Osteoblast (primary cell): ENCODE data around the gene SMIM33. TPM values are rescaled to one million over a fixed set of nuclear protein-coding genes. Genes with fewer than 3 reads are reported as not detected.
A peak's percentile ranks its signal among the peaks of the same experiment; 100 is the strongest.
"Not testable (repeated sequence)": the region's sequence is repeated elsewhere in the genome, so short reads cannot be mapped to it uniquely, and the experiment has no call there.

Source experiments
- DNase-seq: peaks from one replicate; pipeline ENCODE4 v3.0.0; 2011; ENCODE audit warnings: low spot score, mixed read lengths; ENCODE audit not compliant: insufficient read length; ENCODE audit errors: missing footprints
- H2AFZ ChIP-seq: 2 replicates; pipeline ENCODE4 v1.6.0; 2011; ENCODE audit warnings: mild to moderate bottlenecking, low read length
- H3K27ac ChIP-seq: 2 replicates; pipeline ENCODE4 v1.5.1; 2011; ENCODE audit warnings: mild to moderate bottlenecking, low read depth, low read length, moderate library complexity
- H3K27me3 ChIP-seq: 2 replicates; pipeline ENCODE4 v1.6.0; 2012; ENCODE audit warnings: mild to moderate bottlenecking, control low read depth, inconsistent platforms, low read length, moderate library complexity; ENCODE audit not compliant: insufficient read depth
- H3K36me3 ChIP-seq: 2 replicates; pipeline ENCODE4 v1.5.1; 2011; ENCODE audit warnings: mild to moderate bottlenecking, low read length, control low read depth, moderate library complexity; ENCODE audit not compliant: insufficient read depth
- H3K4me1 ChIP-seq: 2 replicates; pipeline ENCODE4 v1.5.1; 2011; ENCODE audit warnings: mild to moderate bottlenecking, low read length, control low read depth, moderate library complexity; ENCODE audit not compliant: insufficient read depth
- H3K4me2 ChIP-seq: 2 replicates; pipeline ENCODE4 v1.6.0; 2011; ENCODE audit warnings: mild to moderate bottlenecking, low read length; ENCODE audit not compliant: insufficient read depth
- H3K4me3 ChIP-seq: fragments of 200-600 bp; sonication (generic); 3 replicates; pipeline ENCODE4 v1.5.1; 2012; ENCODE audit warnings: mild to moderate bottlenecking, low read length, inconsistent platforms; ENCODE audit not compliant: insufficient read depth
- H3K79me2 ChIP-seq: 2 replicates; pipeline ENCODE4 v1.6.0; 2012; ENCODE audit warnings: mild to moderate bottlenecking, low read length, control low read depth, inconsistent platforms; ENCODE audit not compliant: insufficient read depth
- H3K9me3 ChIP-seq: 2 replicates; pipeline ENCODE4 v1.5.1; 2011; ENCODE audit warnings: low read depth, low read length, control low read depth
- H4K20me1 ChIP-seq: 2 replicates; pipeline ENCODE4 v1.6.0; 2012; ENCODE audit warnings: mild to moderate bottlenecking, low read length, control low read depth; ENCODE audit not compliant: insufficient read depth
- total RNA-seq: library from RNA; depleted of rRNA; stranded (reverse); fragments of >200 nt; gene quantifications from 2 replicates; pipeline ENCODE4 v1.2.3, GENCODE V29; 2012
- TF ChIP-seq, protein P1 (sequence below): IDR thresholded peaks from 2 replicates; pipeline ENCODE4 v1.5.1; 2011; ENCODE audit warnings: mild to moderate bottlenecking, low read depth, low read length, moderate library complexity; ENCODE audit errors: extremely low read depth

SMIM33 gene
- total RNA-seq, 1 donor, result not detected

DNA sequence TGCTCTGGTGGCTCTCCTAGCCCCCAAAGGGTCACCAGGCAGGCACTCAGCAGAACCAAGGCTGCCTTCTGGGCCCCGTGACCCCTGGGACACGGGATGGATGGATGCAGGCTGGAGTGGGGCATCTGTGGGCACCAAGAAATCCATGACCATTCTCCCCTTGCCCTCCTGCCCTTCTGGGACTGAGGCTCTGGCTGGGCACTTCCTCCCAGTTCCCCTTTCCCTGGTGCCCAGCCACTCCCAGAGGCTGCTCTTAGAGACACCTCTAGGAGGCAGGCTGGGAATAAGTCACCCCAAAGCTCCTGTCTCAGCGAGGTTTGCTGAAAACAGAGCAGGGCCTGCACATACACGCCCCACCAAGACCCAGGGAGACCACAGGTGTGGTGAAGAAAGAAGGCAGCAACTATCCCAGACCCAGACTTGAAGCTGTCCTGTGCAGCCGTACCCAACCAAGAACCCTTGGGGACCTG is 10.8 kb downstream of the SMIM33 start:
- TF ChIP-seq, protein P1, sequence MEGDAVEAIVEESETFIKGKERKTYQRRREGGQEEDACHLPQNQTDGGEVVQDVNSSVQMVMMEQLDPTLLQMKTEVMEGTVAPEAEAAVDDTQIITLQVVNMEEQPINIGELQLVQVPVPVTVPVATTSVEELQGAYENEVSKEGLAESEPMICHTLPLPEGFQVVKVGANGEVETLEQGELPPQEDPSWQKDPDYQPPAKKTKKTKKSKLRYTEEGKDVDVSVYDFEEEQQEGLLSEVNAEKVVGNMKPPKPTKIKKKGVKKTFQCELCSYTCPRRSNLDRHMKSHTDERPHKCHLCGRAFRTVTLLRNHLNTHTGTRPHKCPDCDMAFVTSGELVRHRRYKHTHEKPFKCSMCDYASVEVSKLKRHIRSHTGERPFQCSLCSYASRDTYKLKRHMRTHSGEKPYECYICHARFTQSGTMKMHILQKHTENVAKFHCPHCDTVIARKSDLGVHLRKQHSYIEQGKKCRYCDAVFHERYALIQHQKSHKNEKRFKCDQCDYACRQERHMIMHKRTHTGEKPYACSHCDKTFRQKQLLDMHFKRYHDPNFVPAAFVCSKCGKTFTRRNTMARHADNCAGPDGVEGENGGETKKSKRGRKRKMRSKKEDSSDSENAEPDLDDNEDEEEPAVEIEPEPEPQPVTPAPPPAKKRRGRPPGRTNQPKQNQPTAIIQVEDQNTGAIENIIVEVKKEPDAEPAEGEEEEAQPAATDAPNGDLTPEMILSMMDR, result peak; percentile 39
- Histone ChIP-seq H3K27ac (peak overlapping the region; percentile 98), H3K27me3 (no peaks in the 10 kb centered on the region), H3K4me3 (peak overlapping the region; percentile 85), H3K79me2 (peaks cover 28% of the 10 kb centered on the region), H2AFZ (peak overlapping the region; percentile 84), H4K20me1 (peaks cover 3% of the 10 kb centered on the region), H3K4me2 (peak overlapping the region; percentile 90), H3K4me1 (peaks cover 24% of the 10 kb centered on the region), H3K36me3 (peaks cover 28% of the 10 kb centered on the region), H3K9me3 (no peaks in the 10 kb centered on the region)
- peak; percentile 84 for DNase-seq

DNA sequence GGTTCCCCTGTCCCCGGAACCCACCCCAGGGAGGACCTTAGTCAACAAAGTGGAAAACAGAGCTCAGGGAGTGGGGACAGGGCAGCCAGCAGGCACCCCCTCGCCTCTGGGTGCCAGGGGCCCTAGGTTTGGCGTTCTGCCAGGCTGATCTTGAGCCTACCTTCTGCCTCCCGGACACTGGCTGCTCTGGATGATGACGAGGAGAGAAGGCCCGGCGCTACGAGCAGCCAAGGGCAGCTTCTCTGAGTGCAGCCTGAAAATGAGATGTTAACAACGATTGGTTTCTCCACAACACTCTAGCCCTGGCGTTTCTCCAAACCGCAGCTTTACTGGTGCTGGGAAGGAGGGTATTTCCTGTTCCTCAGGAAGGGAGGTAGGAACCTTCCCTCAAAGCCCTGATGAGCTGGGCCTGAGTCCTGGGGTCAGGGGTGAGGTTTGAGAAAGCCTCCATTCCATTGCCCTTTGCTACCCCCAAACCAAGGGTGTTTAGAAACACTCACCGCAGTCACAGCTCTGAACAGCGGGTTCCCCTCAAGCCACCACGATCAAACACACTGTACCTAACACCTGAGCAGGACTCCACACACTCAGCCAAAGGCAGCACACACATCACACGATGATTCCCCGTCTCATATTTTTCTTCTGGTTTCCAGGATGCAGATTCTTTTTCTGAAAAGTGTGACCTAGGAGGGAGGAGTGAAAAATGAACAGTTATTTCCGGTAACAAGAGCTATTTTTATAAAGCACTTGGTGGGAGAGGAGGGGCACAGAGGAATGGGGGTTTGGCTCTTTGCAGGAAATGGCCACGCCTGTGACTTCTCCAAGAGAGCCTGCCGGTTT is 11.5 kb downstream of the SMIM33 start, which contains the start of gene STING1:
STING1 (minus strand) TSS at position 709 of the 840 bp plus-strand sequence. CDS start 1,054 bp downstream, outside the sequence.
- Histone ChIP-seq H3K4me2 (peak within 1 kb of the TSS; percentile 90), H3K27ac (peak within 1 kb of the TSS; percentile 98), H2AFZ (peak within 1 kb of the TSS; percentile 84), H3K4me3 (peak within 1 kb of the TSS; percentile 85), H3K4me1 (peaks cover 24% of the 10 kb centered on the region), H3K27me3 (no peaks in the 10 kb centered on the region), H3K79me2 (peaks cover 28% of the 10 kb centered on the region), H3K9me3 (no peaks in the 10 kb centered on the region), H4K20me1 (peaks cover 3% of the 10 kb centered on the region), H3K36me3 (peaks cover 26% of the 10 kb centered on the region)
- TF ChIP-seq, protein P1, result no peak
- peak; percentile 95 for DNase-seq

GRCh38 chr5:139482890-139483208 is 12.0 kb downstream of the SMIM33 start:
- H3K79me2 ChIP-seq, result peaks cover 28% of the 10 kb centered on the region
- not testable (repeated sequence) for H3K4me3 ChIP-seq, H4K20me1 ChIP-seq, DNase-seq, H3K9me3 ChIP-seq, H3K27me3 ChIP-seq
- peak overlapping the region; percentile 84 for H2AFZ ChIP-seq
- peaks cover 20% of the 10 kb centered on the region for H3K36me3 ChIP-seq
- peak overlapping the region; percentile 90 for H3K4me2 ChIP-seq
- H3K4me1 ChIP-seq, result peaks cover 24% of the 10 kb centered on the region
- peak overlapping the region; percentile 98 for H3K27ac ChIP-seq

DNA sequence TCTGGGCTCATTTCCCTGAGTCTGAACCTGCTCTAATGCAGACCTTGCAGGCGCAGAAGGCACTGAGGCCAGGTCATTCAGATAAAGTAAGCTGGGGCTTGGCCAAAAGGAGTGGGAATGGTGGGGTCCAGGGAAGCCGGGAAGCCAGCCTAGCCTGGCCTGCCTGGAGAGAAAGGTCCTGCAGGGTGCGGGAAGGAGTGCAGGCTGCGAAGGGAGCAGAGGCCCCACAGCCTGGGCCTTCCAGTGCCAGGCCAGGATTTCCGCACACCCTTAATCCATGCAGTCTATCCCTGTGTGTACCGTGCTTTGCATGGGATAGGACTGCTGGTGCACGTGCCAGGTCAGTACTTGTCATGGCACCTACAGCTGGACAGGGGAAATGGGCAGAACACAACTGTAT is 15.4 kb downstream of the SMIM33 start:
- TF ChIP-seq, protein P1, result no peak
- H3K9me3 ChIP-seq, result no peaks in the 10 kb centered on the region
- H3K27me3 ChIP-seq, result no peaks in the 10 kb centered on the region
- no peak overlapping the region for H3K4me2 ChIP-seq
- H3K36me3 ChIP-seq, result no peaks in the 10 kb centered on the region
- peaks cover 16% of the 10 kb centered on the region for H3K4me1 ChIP-seq
- no peaks in the 10 kb centered on the region for H4K20me1 ChIP-seq
- no peak overlapping the region for H3K27ac ChIP-seq
- H2AFZ ChIP-seq, result no peak overlapping the region
- peaks cover 8% of the 10 kb centered on the region for H3K79me2 ChIP-seq
- H3K4me3 ChIP-seq, result no peak overlapping the region
- DNase-seq, result no peak
